Measurements from ENCODE around the gene SRF.

GRCh38 chr6:43221046-43221972 lies 50.2 kb downstream of the SRF start:
- no peak for TF ChIP-seq CTCF (IDR thresholded peaks at IDR 0.05; ENCODE audit: low read depth, low read length, missing input control)
- no peak for TF ChIP-seq RXRA (IDR thresholded peaks at IDR 0.05)
- no peak for TF ChIP-seq YY1 (IDR thresholded peaks at IDR 0.05)
- TF ChIP-seq JUND (IDR thresholded peaks at IDR 0.05) = no peak
- no peak for TF ChIP-seq SP1 (IDR thresholded peaks at IDR 0.05)
- TF ChIP-seq, protein P1, sequence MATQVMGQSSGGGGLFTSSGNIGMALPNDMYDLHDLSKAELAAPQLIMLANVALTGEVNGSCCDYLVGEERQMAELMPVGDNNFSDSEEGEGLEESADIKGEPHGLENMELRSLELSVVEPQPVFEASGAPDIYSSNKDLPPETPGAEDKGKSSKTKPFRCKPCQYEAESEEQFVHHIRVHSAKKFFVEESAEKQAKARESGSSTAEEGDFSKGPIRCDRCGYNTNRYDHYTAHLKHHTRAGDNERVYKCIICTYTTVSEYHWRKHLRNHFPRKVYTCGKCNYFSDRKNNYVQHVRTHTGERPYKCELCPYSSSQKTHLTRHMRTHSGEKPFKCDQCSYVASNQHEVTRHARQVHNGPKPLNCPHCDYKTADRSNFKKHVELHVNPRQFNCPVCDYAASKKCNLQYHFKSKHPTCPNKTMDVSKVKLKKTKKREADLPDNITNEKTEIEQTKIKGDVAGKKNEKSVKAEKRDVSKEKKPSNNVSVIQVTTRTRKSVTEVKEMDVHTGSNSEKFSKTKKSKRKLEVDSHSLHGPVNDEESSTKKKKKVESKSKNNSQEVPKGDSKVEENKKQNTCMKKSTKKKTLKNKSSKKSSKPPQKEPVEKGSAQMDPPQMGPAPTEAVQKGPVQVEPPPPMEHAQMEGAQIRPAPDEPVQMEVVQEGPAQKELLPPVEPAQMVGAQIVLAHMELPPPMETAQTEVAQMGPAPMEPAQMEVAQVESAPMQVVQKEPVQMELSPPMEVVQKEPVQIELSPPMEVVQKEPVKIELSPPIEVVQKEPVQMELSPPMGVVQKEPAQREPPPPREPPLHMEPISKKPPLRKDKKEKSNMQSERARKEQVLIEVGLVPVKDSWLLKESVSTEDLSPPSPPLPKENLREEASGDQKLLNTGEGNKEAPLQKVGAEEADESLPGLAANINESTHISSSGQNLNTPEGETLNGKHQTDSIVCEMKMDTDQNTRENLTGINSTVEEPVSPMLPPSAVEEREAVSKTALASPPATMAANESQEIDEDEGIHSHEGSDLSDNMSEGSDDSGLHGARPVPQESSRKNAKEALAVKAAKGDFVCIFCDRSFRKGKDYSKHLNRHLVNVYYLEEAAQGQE (IDR thresholded peaks at IDR 0.05) = no peak
- TF ChIP-seq RAD21 (IDR thresholded peaks at IDR 0.05) = no peak
- TF ChIP-seq, protein P2, sequence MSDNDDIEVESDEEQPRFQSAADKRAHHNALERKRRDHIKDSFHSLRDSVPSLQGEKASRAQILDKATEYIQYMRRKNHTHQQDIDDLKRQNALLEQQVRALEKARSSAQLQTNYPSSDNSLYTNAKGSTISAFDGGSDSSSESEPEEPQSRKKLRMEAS (IDR thresholded peaks at IDR 0.05) = no peak
- TF ChIP-seq EGR1 (IDR thresholded peaks at IDR 0.05; ENCODE audit: low read depth in 2 of 2) = no peak
- no peak for TF ChIP-seq HNF4G (IDR thresholded peaks at IDR 0.05)
- TF ChIP-seq ATF3 (IDR thresholded peaks at IDR 0.05) = no peak
- no peak for TF ChIP-seq NR2F2 (IDR thresholded peaks at IDR 0.05)
- TF ChIP-seq TAF1 (conservative IDR thresholded peaks at IDR 0.05) = no peak

Measured in liver (tissue), 3 donors.